ENCODE results near the gene MARS1.

MARS1 gene

GRCh38 chr12:57470970-57471656, 16.8 kb upstream of the MARS1 start:
- in situ Hi-C loops (cut with HindIII; ENCODE audit: low sequenced_read_pairs) = no loop called here

GRCh38 chr12:57471661-57472060, 16.2 kb upstream of the MARS1 start:
- in situ Hi-C loops (cut with HindIII; ENCODE audit: low sequenced_read_pairs) = no loop called here

- in situ Hi-C loops (cut with HindIII; ENCODE audit: low sequenced_read_pairs) = no loop called here
Measured at GRCh38 chr12:57472391-57472790, 15.5 kb upstream of the MARS1 start.

GRCh38 chr12:57473392-57473791, 14.5 kb upstream of the MARS1 start:
- in situ Hi-C loops (cut with HindIII; ENCODE audit: low sequenced_read_pairs) = no loop called here

GRCh38 chr12:57473886-57474285, 14.0 kb upstream of the MARS1 start:
- in situ Hi-C loops (cut with HindIII; ENCODE audit: low sequenced_read_pairs) = no loop called here

GRCh38 chr12:57474430-57474829, 13.4 kb upstream of the MARS1 start:
- in situ Hi-C loops (cut with HindIII; ENCODE audit: low sequenced_read_pairs) = no loop called here

- in situ Hi-C loops (cut with HindIII; ENCODE audit: low sequenced_read_pairs) = no loop called here
Measured at GRCh38 chr12:57474862-57475261, 13.0 kb upstream of the MARS1 start.

- in situ Hi-C loops (cut with HindIII; ENCODE audit: low sequenced_read_pairs) = no loop called here
Measured at GRCh38 chr12:57475271-57476161, 12.4 kb upstream of the MARS1 start.

- in situ Hi-C loops (cut with HindIII; ENCODE audit: low sequenced_read_pairs) = no loop called here
Measured at GRCh38 chr12:57476162-57476992, 11.5 kb upstream of the MARS1 start.

- in situ Hi-C loops (cut with HindIII; ENCODE audit: low sequenced_read_pairs) = no loop called here
Measured at GRCh38 chr12:57476993-57477709, 10.7 kb upstream of the MARS1 start.

- in situ Hi-C loops (cut with HindIII; ENCODE audit: low sequenced_read_pairs) = no loop called here
Measured at GRCh38 chr12:57477710-57478681, 9.9 kb upstream of the MARS1 start.

GRCh38 chr12:57479043-57479375, 8.9 kb upstream of the MARS1 start:
- in situ Hi-C loops (cut with HindIII; ENCODE audit: low sequenced_read_pairs) = no loop called here

GRCh38 chr12:57479376-57480115, 8.3 kb upstream of the MARS1 start, which contains the start of gene ARHGAP9:
Gene ARHGAP9, minus strand, starts transcription at chr12:57479866. Its CDS starts 460 bp downstream, at chr12:57479406.
- in situ Hi-C loops (cut with HindIII; ENCODE audit: low sequenced_read_pairs) = no loop called here

- in situ Hi-C loops (cut with HindIII; ENCODE audit: low sequenced_read_pairs) = no loop called here
Measured at GRCh38 chr12:57481671-57482070, 6.2 kb upstream of the MARS1 start.

GRCh38 chr12:57483466-57483865, 4.4 kb upstream of the MARS1 start:
- in situ Hi-C loops (cut with HindIII; ENCODE audit: low sequenced_read_pairs) = no loop called here

- in situ Hi-C loops (cut with HindIII; ENCODE audit: low sequenced_read_pairs) = no loop called here
Measured at GRCh38 chr12:57485695-57486094, 2.2 kb upstream of the MARS1 start.

GRCh38 chr12:57487055-57487596, 742 bp upstream of the MARS1 start:
- in situ Hi-C loops (cut with HindIII; ENCODE audit: low sequenced_read_pairs) = no loop called here

GRCh38 chr12:57488402-57489156, 711 bp downstream of the MARS1 start:
- in situ Hi-C loops (cut with HindIII; ENCODE audit: low sequenced_read_pairs) = no loop called here
